Ovary (tissue), 3 donors: ENCODE data around the gene EPB41L4B.

ENCODE experiments used
- CTCF ChIP-seq, 3 donors: fragments of 450-650 bp in 2 of 3; fragments of 200-600 bp in 1 of 3; IDR thresholded peaks; one replicate each; pipeline versions ENCODE4 v1.5.1 to v1.8.0; 2016 to 2022; ENCODE audit warnings: antibody characterized with exemption in 3 of 3, mild to moderate bottlenecking in 1 of 3
- POLR2A ChIP-seq: fragments of 450-650 bp; IDR thresholded peaks from one replicate; pipeline ENCODE4 v1.6.1; 2017; ENCODE audit warnings: antibody characterized with exemption, mild to moderate bottlenecking, moderate library complexity
- donor health status: DM: no; HTN: no; CAD: no.

- no peak for TF ChIP-seq CTCF (IDR thresholded peaks at IDR 0.05)
- no peak for TF ChIP-seq POLR2A
Measured at GRCh38 chr9:109267555-109267954, 53.3 kb downstream of the EPB41L4B start.
